ENCODE measurements around the gene IQCK.

DNA sequence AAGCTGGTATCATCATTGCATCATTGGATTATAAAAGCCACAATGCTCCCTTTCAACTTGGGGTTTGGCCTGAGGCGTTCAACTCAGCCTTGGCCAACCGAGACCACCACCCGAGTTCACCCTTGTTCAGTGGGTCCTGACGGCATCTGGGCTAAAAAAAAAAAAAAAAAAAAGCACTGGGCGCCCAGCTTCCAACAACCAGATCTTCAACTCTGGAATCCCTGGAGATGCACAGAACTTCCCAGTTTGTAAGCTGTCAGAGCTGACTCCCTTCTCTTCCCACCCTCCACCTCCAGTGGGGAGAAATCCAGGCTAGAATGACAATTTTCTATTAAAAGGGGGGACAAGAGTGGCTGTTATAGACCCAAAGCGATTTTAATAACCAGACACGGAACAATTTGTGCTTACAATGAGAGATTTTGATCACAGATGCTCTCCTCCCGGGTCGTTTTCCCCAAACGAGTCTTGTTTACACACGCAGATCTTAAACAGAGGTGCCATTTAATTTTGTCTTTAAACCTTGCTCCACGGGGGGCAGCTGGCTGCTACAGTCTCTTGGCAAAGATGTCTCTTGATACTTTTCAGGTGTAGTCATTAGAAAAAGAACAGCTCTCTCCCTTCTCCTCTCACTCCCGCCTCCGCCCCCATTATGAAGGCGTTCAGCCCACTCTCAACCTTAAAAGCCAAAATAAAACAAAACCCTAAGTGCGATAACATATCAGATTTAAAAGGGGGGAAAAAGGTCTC, 139.7 kb downstream of the IQCK start:
- TF ChIP-seq, protein P1, sequence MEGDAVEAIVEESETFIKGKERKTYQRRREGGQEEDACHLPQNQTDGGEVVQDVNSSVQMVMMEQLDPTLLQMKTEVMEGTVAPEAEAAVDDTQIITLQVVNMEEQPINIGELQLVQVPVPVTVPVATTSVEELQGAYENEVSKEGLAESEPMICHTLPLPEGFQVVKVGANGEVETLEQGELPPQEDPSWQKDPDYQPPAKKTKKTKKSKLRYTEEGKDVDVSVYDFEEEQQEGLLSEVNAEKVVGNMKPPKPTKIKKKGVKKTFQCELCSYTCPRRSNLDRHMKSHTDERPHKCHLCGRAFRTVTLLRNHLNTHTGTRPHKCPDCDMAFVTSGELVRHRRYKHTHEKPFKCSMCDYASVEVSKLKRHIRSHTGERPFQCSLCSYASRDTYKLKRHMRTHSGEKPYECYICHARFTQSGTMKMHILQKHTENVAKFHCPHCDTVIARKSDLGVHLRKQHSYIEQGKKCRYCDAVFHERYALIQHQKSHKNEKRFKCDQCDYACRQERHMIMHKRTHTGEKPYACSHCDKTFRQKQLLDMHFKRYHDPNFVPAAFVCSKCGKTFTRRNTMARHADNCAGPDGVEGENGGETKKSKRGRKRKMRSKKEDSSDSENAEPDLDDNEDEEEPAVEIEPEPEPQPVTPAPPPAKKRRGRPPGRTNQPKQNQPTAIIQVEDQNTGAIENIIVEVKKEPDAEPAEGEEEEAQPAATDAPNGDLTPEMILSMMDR (IDR thresholded peaks at IDR 0.05): no peak
- TF ChIP-seq POLR2AphosphoS5 (IDR thresholded peaks at IDR 0.05; ENCODE audit: insufficient read depth in 1 of 2, low read depth in 1 of 2) (no peak), POLR2A (IDR thresholded peaks at IDR 0.05) (no peak)

Data from vagina (tissue), 2 donors.